Stimulated activated CD4-positive, alpha-beta T cell treated with anti-CD3 and anti-CD28 coated beads, Interleukin-12 subunit alpha, Interleukin-12 subunit beta, amount 100 ng/mL, for 48 hours (primary cell): ENCODE measurements around the gene AGPAT4.

Experiments
- DNase-seq, 3 donors: peaks; one replicate each; pipeline ENCODE4 v3.0.0-alpha.2; 2020; ENCODE audit warnings: low read depth in 2 of 3, low spot score in 1 of 3

Gene AGPAT4

DNA sequence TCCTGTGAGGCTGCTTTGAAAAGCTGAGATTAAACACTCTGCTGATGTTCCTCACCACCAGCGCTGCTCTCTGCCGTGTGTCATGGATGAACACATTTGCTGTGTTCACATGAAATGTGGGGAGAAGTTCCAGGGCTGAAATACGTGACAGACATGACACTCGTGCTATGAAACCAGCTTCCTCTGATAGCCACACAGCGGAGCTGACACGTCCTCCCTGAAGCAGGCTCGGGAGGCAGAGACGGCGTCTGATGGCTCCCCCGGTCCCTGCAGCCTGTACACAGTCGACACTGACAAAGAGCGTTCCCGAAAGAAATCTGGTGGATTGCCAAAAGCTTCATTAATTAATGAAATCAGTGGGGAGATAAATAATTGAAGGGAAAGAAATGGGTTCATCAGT is 17.5 kb downstream of the AGPAT4 start:
- DNase-seq: no peak

DNA sequence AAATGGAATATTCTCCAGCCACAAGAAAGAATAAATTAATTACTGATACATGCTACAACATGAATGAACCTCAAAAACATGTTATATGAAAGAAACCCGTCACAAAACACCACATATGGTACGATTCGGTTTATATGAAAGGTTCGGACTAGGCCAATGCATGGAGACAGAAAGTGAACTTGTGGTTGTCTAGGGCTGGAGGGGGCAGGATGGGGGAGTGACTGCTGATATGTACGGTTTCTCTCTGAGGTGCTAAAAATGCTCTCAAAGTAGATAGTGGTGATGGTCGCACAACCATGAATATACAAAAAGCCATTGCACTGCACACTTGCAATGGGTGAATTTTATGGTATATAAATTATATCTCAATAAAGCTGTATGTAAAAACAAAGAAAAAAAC is 18.3 kb downstream of the AGPAT4 start:
- DNase-seq: no peak

DNA sequence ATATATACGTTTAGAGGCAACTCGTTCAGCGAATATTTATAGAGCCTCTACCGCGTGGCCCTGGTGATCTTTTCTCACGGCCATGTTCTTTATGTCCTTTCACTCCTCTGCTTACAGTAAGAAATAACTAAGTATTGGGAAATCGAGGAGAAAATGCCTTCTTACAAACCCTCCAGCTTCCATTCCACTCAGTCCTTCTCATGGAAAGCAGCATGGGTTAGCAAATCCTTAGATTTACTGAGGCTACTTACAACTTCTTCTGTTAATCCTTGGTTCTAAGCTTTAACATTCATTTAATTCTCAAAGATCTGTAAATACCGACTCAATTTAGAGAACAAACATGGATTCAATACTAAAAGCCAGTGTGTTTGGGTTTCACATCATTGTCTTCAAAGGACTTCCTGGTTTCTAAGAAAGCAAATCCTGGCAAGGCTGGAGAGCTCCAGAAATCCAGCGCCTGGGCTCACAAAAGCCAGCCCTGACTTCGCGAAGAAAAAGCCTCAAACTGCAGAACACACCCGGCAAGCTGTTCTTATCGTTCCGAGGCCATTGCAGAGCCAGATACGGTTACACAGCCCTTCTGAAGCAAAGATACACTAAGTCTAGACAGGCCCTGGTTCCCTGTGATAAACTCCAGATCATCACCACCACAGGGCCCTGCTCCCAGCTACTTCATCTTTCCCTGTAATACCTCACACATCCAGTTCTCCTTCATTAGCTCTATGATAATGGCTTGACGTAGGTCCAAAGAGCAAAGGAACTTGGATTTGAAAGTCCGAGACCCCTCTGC is 19.2 kb downstream of the AGPAT4 start:
- DNase-seq: no peak

DNA sequence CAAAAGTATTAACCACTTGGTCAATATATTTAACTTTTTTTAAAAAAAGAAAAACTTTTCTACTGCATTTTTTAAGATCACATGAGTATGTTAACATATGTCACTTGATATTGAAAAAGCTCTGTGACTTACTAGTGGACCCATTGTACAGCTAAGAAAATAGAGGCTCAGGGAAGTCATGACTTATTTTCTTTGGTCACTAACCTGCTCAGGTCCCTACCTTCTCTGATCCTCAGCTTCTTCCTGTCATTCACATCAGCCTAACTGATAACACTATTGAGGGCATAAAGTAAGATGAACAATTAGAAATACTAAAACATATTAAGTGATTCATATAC is 19.8 kb downstream of the AGPAT4 start:
- no peak for DNase-seq

DNA sequence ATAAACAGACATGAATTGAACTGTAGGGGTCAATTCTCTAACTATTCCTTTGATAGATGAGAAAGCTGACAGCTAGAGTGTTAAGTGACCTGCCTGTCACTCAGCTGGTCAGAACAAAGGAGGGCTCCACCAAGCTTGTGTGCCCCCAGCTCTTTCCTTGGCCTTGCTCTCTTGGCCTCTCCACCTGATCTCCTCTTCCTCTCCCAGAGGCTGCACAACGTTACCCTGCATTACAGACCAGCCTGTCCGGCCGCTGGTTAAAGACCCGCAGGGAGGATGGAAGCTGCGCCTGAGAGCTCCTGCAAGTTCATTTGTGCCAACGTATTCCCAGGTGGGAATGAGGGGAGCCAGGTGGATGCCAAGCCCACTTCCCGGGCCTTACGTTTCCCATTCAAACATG is 22.5 kb downstream of the AGPAT4 start:
- DNase-seq: no peak

DNA sequence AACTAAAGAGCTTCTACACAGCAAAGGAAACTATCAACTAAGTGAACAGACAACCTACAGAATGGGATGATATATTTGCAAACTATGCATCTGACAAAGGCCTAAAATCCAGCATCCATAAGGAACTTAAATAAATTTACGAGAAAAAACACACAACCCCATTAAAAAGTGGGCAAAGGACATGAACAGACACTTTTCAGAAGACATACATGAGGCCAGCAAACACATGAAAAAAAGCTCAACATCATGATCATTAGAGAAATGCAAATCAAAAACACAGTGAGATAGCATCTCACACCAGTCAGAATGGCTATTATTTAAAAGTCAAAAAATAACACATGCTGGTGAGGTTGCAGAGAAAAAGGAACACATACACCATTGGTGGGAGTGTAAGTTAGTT is 24.5 kb downstream of the AGPAT4 start:
- DNase-seq: no peak

DNA sequence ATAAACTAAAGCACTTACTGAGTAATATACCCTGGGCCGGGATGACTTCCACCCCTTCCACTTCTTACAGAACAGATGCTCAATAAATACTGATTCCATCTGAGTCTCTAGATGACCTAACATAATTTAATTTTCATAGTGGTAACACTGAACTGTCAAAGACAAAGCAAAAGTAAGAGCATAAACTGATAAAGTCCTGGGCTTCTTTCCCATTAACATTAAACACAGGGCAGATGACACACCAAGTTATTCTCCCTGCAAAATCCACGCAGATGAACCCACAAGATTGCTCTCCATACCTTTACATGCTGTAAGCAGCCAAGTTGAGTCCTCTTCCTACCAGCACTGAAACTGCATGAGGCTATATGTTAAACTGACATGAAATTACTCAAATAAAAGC is 27.1 kb downstream of the AGPAT4 start:
- no peak for DNase-seq

DNA sequence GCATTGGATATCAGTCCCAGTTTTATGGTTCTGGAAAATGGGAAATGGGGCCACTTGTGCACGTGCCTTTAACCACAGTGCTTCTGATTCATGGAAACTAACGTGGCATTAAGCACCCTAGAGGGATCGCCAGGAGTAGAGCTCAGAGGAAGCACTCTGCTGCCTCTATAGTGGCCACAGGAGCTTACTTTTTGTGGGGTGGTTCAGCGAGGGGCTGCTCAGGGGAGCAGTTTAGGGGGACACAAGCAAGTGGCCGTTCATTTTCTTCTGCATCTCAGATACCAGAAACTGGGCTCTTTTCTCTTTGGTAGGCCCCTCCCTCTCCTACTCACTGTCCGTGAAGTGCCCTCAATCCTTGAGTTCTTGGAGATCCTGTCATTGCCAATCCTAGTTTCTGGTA is 28.5 kb downstream of the AGPAT4 start:
- no peak for DNase-seq

DNA sequence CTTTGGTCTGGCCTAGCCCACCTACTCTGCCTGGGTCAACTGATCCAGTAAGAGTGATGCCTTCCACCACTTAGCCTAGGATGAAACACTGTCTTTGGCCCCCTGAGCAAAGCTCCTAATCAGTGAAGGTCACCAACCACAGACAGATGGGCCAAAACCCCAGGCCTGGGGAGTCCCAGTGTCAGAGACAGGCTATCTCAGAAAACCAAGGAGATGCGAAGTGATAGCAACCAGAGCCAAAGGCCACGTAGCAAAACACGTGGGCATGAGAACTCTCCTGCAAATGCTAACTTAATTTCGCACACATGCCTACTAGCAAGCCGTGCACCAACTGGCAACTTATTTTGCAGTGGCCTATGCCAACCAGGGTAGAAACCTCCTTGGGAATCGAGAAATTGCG is 29.1 kb downstream of the AGPAT4 start:
- no peak for DNase-seq

DNA sequence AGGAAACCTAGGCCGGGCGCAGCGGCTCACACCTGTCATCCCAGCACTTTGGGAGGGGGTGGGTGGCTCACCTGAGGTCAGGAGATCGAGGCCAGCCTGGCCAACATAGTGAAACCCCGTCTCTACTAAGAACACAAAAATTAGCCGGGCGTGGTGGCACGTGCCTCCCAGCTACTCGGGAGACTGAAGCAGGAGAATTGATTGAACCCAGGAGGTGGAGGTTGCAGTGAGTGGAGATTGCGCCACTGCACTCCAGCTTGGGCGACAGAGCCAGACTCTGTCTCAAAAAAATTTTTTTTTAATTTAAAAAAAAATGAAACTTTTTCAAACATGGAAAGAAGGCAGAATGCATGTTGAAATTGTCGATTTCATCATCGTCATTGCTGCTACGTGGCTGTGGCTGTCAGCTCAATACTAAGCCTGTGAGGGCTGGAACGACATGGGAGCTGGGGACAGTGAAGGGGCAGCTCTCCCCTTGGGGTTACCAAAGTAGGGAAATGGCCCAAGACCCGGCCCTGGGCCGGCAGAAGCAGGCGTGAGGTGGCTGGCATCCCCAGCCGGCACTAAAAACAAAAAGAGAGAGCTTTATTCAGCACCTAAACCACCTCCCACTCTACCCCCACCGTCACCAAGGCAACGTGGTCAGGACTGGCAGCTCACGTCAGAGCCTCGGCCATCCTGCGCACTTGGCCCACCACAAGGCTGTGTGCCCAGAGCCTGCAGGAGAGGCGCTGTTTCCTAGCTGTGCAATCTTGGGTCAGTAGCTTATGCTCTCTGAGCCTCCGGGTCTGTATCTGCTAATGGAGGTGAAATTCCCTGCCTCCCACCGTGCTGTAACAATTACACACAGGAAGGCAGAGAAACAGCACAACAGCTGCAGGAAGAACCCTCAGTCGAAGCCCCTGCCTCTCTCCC is 30.8 kb downstream of the AGPAT4 start:
- no peak for DNase-seq

DNA sequence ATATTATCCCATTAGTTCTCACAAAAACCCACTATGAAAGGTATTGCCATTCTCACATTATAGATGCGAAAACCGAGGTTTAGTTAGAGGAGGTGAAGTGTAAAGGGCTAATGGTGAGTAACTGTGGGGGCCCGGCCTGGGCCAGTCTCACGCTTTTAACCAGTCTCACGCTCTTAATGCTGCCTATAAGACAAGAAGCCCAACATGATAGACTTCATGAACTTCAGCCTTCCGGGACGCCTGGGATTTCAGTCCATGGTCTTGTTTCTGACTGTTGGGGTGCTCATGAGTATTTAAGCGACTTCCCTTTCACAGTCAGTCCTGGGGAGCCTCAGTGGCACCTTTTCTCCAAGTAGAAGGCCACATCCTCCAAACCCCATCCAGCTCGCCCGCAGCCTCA is 31.7 kb downstream of the AGPAT4 start:
- DNase-seq: no peak

DNA sequence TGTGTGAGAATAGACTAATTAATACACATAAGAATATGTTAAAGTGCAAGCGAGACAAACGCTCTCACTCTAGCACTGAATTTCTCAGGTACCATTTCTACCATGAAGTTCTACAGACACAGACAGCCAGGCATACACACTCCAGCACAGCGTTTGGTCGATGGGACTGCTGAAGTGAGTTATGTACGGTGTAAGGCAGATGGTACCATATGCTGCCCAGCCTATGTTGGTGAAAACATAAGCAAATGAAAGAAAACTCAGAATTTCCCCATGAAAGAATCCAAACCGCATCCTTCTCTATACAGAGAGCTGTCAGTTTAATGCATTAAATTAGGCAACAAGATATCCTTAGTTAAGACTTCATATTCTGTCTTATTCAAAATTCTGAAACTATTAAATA is 34.9 kb downstream of the AGPAT4 start:
- DNase-seq: no peak

DNA sequence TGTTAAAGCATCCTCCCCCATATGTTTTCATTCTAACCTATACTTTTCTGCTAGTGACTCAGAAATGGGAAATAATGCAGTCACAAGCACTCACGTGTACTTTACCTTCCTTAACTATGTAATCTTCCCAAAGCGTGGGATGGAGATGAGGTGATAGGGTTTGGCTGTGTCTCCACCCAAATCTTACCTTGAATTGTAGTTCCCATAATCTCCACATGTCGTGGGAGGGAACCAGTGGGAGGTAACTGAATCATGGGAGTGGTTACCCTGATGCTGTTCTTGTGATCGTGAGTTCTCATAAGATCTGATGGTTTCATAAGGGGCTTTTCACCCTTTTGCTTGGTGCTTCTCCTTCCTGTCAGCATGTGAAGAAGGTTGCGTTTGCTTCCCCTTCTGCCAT is 35.4 kb downstream of the AGPAT4 start:
- no peak for DNase-seq

DNA sequence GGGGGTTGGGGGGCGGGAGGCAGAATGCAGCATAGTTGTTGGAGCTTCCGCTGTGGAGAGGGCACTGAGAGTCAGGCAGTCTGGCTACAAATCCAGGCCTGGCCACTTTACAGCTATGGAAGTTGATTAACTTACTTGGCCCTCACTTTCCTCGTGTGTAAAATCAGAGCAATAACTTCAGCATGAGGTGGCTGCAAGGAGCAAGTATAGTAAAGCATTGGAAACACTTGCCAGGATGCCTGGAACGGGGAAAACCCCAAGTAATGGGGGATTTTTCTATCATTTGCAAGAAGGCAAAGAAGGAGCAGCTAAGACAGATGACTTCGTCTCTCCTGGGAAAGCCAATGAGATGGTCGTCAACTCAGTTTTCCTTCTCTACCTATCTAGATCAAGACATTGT is 35.8 kb downstream of the AGPAT4 start:
- no peak for DNase-seq

DNA sequence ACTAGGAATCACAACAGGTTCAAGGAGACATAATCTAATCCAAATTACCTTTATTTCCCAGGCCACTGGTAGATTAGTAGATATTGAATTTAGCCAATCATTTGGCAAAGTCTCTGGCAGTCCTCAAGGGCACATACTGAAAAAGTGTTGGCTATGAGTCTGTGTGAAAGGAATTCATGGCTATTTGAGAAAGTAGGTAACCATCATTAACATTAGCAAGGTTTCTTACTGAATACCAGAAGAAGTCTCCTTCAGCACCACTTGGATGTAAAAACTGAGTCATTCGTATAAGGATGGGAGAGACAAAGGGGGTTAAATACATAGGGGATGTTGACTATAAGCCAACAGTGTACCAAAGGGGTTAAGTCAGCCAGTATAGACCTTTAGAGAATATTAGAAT is 36.7 kb downstream of the AGPAT4 start:
- no peak for DNase-seq

DNA sequence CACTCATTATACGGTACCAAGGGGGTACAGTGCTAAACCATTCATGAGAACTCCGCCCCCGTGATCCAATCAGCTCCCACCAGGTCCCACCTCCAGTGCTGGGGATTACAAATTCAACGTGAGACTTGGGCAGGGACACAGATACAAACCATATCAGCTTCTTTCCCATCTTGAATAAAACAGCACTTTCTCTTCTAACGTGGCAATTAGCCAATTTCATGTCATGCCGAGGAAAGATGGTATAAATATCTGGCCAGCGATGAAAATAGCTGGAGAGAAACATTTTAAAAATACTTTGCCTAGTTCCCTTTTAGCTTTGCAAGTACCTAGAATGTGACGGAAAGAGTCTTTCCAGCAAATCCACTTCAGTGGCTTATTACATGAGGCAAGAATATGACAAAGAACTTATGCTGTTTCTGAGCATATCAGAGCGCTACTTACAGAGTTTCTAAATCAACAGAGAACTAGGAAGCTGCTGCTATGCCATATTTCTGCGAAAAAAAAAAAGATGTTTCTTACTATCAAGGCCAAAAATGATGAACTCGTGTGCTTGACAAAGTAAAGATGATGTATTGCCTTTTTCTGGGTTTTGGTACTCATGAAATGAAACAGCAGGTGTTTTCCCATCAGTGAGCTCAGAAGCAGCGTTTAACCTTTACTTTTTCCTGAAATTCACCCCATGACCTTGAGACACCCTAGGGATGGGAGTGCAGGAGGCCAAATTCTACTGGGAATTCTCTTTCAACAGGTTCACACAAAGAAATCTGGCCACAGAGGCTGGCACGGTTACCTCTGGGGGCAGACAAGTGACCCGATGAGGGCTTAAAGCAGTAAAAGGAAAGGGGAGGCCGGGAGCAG is 37.9 kb downstream of the AGPAT4 start:
- DNase-seq: no peak

DNA sequence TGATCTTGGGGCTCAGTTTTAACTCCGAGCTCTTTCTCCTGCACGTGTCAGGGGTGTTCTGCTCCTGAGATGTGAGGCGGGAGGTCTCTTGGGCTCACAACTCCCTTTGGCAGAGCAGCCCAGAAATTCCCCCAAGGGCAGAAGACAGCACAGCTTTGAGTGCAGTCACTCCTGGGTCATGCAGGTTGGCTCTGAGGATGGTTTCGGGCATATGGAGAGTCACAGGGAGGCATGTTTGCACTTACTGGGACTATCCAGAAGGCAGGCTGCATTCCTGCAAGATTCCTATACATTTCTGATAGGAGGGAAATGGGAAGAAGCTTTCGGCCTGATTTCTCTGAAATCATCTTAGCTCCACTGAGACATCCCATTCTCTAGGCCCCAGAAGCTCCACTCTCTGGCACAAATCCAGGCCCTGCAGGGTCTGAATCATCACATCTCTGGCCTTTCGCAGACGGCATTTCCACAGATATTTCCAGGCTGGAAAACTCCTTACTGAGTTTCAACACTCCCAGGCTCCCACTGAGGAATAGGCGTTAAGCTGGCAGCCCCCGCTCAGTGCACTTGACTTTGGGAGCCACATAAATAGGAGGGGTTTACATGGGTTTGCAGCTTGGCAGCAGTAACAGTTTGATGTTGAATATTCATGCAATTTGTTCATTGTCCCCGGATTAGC is 39.7 kb downstream of the AGPAT4 start:
- no peak for DNase-seq

DNA sequence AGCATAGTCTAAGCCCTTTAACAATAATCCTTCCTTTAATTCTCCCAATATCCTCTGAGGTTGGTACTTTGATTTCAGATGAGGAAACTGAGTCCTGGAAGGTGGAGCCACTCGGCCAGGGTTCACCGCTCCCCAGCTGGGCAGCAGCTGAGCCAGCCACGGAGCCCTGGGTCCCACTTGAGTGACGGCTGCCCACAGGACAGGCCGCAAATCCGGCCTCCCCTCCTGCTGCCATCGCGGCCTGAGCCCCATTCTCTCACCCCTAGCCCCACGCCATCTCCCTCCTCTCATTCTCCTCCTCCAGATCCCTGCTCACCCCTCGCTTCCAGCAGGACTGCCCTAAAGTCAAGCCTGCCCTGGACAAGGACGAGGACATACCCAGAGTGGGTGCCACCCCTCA is 41.4 kb downstream of the AGPAT4 start:
- DNase-seq: no peak

DNA sequence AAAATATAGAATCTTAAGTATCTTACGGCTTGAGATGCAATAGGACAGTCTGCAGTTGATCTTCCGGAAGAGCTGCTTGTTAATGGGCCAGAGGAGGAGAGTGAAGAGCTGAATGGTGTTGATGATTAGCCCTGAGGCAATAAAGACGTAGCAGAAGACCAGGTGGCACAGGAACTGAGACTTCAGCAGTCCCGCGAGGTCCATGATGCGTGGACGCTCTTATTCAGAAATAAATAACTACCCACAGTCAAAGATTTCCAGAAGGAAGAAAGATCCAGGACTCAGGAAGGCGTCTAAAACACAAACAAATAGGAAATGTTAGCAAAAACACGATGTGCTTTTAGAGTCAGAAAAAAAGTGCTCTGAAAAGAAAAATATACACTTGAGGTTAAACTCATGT is 41.9 kb downstream of the AGPAT4 start:
- no peak for DNase-seq

DNA sequence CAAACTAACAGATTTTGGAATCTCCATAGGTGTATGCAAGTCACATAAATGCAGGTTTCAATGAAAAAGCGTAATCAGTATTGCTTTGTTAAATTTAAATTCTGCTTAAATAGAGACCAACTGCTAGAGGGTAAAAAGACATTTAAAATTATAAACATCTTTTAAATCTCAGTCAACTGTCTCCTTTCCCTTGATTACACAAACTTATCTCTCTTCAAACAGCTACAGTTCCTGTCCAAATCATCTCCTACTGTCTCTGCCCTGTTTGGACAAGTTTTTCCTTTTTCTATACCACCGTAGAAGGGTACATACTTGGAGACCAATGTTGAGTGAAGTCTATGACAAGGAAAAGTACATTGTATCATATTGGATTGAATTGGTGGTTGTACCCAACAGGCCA is 43.5 kb downstream of the AGPAT4 start:
- DNase-seq: no peak

DNA sequence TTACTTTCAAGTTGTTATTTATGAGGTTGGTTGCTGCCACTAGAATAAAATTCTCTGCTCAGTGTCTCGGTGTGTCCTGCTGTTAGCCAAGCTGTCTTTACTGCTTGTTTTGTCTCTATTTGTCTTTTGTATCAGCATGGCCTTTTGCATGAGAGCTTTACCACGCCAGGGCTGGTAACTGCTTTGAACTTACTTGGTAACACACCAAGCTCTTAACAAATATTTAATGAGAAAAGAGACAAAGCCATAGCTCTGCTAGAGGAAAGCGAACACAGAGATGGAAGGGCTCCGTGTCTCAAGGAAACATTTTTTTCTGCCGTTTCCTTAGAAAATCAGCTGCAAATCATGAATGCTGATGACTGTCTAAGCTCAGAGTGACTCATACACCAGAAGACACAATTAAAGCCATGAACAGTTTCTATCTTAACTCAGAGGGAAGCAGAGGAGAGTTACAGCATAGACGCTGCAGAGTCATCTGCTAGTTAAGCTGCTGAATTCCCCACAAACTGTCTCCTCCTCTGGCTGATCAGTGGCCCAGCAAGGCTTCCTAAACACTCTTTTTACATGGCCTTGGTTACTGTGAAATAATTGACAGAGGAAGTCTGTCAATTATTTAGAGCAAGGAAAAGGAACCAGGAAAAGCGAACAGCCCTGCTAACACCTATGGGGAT is 44.8 kb downstream of the AGPAT4 start:
- no peak for DNase-seq
